VCaP (cell line): ENCODE data around the gene FGF12.

Source experiments
- H3K27ac ChIP-seq: fragments of 450-650 bp; 2 replicates; pipeline ENCODE4 v1.5.1; 2017
- TF ChIP-seq, protein P1 (sequence below): fragments of 450-650 bp; conservative IDR thresholded peaks from 2 replicates; pipeline ENCODE4 v1.5.1; 2017; ENCODE audit warnings: mild to moderate bottlenecking, moderate library complexity

The FGF12 gene

DNA sequence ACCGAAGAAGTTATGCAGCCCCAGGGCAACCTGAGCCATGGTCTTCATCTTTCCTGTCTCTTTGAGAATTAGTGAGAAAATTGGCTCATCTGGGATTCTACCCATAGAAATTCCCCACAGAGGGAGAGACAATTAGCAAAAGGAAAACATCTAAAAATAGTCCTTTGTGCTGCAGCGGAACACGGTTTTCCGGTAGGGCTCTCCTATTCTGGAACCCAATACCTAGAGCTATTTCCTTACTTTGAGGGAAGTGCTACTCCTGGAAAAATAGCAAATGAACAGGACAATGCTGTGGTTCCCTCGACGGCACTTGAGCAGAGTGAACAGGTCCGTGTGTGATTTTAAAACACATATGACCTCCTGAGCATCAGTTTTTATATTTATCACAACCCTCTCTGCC, 210.5 kb downstream of the FGF12 start:
- TF ChIP-seq, protein P1, sequence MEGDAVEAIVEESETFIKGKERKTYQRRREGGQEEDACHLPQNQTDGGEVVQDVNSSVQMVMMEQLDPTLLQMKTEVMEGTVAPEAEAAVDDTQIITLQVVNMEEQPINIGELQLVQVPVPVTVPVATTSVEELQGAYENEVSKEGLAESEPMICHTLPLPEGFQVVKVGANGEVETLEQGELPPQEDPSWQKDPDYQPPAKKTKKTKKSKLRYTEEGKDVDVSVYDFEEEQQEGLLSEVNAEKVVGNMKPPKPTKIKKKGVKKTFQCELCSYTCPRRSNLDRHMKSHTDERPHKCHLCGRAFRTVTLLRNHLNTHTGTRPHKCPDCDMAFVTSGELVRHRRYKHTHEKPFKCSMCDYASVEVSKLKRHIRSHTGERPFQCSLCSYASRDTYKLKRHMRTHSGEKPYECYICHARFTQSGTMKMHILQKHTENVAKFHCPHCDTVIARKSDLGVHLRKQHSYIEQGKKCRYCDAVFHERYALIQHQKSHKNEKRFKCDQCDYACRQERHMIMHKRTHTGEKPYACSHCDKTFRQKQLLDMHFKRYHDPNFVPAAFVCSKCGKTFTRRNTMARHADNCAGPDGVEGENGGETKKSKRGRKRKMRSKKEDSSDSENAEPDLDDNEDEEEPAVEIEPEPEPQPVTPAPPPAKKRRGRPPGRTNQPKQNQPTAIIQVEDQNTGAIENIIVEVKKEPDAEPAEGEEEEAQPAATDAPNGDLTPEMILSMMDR: no peak
- H3K27ac ChIP-seq: no peak overlapping the region

DNA sequence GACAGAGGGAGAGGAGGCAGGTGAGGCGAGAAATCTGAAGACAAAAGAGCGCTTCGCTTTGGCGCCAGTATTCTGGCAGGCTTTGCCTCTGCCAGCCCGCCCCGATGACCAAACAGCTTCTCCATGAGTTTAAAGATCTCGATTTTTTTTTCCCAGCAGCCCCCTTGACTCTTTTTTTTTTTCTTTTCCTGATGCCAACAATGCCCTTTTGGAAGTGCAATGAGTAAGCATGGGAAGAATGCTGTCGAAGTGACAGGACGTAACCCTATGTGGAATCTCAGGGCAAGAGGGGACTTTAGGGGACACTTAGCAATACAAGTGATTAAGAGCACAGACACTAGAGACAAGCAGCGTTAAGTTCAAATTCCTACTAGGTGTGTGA, 211.7 kb downstream of the FGF12 start:
- H3K27ac ChIP-seq: no peak overlapping the region; the same call in 1 of the 2 replicates
- TF ChIP-seq, protein P1: no peak

DNA sequence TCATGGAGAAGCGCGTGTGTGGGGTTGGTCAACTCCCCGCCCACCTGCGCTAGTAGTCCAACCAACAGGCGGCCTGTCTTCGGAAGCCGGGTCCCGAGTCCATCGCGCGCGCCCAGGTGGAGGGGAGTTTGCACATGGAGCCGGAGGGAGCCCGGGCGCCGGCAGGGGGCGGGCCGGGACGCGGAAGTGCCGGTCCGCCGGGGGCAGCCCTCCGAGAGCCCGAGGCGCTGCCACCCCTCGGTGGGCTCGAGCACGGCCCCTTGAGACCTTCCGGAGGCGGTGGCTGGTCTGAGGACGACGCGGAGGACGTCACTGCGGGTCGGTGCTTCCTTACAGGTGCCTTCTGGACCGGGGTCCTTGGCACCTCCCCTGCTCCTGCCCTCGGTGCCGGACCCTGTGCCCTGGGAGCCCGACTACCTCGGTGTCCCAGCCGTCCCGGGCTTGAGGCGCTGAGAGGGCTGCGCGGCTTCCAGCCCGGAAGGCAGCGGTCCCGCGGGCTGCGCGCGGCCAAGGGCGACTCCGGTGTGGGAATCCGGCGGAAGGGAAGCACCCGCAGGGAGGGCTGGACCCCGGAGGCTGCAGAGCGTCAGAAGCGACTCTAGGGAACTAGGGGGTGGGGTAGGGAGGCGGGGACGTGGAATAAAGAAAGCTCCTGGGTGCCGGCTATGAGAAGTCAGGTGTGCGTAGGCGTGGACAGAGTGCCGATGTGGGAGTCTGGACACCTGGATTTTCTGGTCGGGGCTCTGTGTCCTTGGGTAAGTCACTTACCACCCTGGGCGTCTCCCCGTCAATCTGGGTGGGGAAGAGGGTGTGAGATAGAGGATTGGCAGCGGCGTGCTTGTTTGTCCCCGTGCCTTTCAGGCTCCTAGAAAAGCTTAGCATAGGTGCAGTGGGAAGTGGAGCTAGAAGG, 212.3 kb downstream of the FGF12 start:
- H3K27ac ChIP-seq: peak overlapping the region; percentile 11; the same call in 1 of the 2 replicates
- TF ChIP-seq, protein P1: peak; percentile 68

DNA sequence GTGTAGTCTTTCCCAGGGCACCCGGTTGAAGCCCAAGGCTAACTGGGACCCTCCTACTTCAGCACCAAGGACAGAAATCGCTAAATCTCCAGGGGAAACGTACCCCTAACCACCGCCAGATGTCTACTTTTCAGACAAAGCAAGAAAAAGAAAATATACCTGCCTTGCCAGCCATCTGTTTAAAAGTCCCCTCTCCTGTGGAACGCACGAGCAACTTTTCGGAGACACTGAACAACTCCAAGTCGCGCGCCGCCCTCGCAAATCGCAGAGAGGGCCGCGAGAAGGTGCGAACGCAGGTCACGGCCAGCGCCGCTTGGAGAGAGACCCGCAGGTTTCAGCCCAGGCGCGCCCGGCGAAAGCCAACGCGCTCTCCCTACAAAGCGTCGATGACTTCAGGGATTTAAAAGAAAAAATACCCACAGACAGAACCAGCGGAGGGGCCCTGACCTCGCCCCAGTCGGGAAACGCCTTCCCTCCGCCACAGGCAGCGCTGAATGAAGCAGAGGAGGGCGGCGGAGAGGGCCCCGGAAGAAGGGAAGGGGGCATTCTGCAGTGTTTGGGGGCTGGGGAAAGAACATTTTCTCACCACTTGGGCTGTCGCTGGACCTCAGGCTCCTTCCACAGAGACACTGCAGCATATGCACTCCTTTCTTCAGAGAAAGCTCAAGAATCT, 213.1 kb downstream of the FGF12 start:
- peak overlapping the region; percentile 11; the same call in 1 of the 2 replicates for H3K27ac ChIP-seq

DNA sequence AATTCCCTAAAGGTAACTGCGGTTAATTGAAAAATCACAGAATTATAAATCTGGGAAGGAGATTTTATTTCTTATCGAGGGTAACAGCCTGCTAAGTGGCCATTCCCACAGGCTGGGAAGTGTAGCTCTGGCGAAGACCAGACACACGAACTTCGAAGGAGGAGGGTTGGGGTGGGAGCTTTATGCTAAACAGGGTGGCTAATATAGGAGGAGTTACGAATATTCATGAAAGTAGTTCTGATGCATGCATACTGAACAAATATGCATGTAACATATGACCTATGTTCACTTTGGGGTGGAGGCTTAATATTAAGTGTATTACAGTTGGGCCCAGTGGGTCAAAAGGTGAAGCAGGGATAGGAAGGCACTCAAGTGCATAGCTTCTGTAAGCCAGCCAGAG, 221.6 kb downstream of the FGF12 start:
- no peak overlapping the region for H3K27ac ChIP-seq
- TF ChIP-seq, protein P1: no peak

More for the DNA sequence above, 213.1 kb downstream of the FGF12 start:
- TF ChIP-seq, protein P1: no peak

DNA sequence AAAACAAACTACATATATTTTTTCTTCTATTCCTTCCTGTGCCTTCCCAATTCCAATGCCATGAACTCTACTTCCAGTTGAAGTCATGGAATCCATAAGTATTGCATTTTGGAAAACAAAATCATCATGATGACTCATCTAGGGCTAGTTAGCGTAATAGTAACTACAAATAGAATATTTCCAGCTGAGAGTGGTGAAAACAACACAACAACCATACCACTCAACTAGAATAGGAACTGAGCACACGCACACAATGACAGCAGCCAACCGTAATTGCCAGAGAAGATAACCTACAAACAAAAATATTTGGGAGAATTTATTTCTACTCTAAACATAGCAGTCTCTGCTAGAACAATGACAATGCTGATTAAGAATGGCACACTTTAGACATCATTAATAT, 225.9 kb downstream of the FGF12 start:
- TF ChIP-seq, protein P1: no peak
- no peak overlapping the region for H3K27ac ChIP-seq

DNA sequence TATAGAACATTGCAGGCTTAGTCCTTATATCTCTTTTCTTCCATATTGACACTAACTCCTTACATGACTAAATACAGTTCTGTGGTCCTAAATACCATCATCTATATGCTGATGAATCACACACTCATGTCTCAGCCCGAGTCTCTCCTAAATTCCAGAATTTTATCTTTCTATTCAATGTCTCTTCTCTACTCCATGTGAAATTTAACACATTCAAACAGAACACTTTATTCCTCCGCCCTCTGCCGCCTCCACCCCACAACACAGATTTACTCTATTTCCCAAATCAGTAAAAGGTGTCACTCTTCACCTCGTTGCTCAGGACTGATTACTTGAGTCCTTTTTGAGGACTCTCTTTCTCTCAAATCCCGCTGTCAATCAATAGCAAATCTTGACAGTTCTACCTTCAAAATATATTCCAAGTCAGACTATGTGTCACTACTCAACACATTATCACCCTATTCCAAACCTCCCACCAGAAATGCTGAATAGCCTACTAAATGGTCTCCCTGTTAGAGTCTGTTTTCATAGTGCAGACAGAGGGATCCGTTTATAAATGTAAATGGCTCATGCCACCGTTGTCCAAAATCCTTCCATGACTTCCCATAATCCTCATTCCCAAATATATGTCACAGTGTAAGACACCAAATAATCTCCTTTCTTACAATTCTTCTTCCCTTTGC, 230.3 kb downstream of the FGF12 start:
- TF ChIP-seq, protein P1: no peak
- H3K27ac ChIP-seq: no peak overlapping the region
